ENCODE measurements around the gene SDK2.

The SDK2 gene

GRCh38 chr17:73423806-73424205 lies 220.4 kb downstream of the SDK2 start (continued):
- TF ChIP-seq ZBTB10 (tag by site-specific recombination; IDR thresholded peaks at IDR 0.05) (no peak), ZNF248 (tag by site-specific recombination; IDR thresholded peaks at IDR 0.05) (no peak), ZNF558 (tag by site-specific recombination; IDR thresholded peaks at IDR 0.05) (no peak), ZNF169 (tag by site-specific recombination; IDR thresholded peaks at IDR 0.05) (no peak), ZNF701 (tag by site-specific recombination; IDR thresholded peaks at IDR 0.05) (no peak), ZNF571 (tag by site-specific recombination; IDR thresholded peaks at IDR 0.05) (no peak), REPIN1 (tag by site-specific recombination; IDR thresholded peaks at IDR 0.05; ENCODE audit: low read depth) (no peak), ZEB2 (tag by site-specific recombination; IDR thresholded peaks at IDR 0.05) (no peak), ZBTB11 (tag by site-specific recombination; conservative IDR thresholded peaks at IDR 0.05; ENCODE audit: low read depth) (no peak), ZNF239 (tag by site-specific recombination; IDR thresholded peaks at IDR 0.05) (no peak), ZNF24 (tag by site-specific recombination; IDR thresholded peaks at IDR 0.05) (no peak), HIC1 (tag by site-specific recombination; IDR thresholded peaks at IDR 0.05) (no peak)

- H3K9me3 ChIP-seq (ENCODE audit: control insufficient read depth, insufficient read depth, low read depth, low read length), result no peaks in the 10 kb centered on the region
- ChIA-PET CTCF (interaction anchor here (0.7 to 1.0 kb wide), 2 partner anchors 10 to 203 kb away, joined by 3 to 4 read pairs; no protein-coding TSS in a partner anchor), POLR2A (no interaction called here)
- H3K4me3 ChIP-seq (ENCODE audit: low read depth, low read length), result no peak overlapping the region
- TF ChIP-seq ZNF112 (tag by site-specific recombination; IDR thresholded peaks at IDR 0.05) (no peak), PRDM2 (tag by site-specific recombination; IDR thresholded peaks at IDR 0.05; ENCODE audit: borderline replicate concordance) (no peak), BCL11B (tag by site-specific recombination; IDR thresholded peaks at IDR 0.05; ENCODE audit: low read depth) (no peak), KLF1 (tag by site-specific recombination; IDR thresholded peaks at IDR 0.05) (no peak)
- no peaks in the 10 kb centered on the region; the same call in 1 of the 2 replicates for H3K4me1 ChIP-seq (ENCODE audit: control insufficient read depth, insufficient read depth, low read length)
- no peak overlapping the region for H3K27ac ChIP-seq (ENCODE audit: extremely low read depth, low read depth, low read length)
- peaks cover 0 to 35% of the 10 kb centered on the region in 2 experiments; a peak in 2 of 3 replicates for H3K36me3 ChIP-seq (ENCODE audit: control insufficient read depth in 2 of 2, insufficient read depth in 1 of 2, low read length in 2 of 2)
Observed at GRCh38 chr17:73423159-73423715, 221.0 kb downstream of the SDK2 start.
